Stimulated activated CD4-positive, alpha-beta T cell treated with anti-CD3 and anti-CD28 coated beads, Interleukin-1b, Interleukin-23, amount 100 ng/mL, for 4 hours (primary cell): ENCODE measurements around the gene ELL3.
"Not testable (repeated sequence)": the region's sequence is repeated elsewhere in the genome, so short reads cannot be mapped to it uniquely, and the experiment has no call there.

Source experiments
- DNase-seq, 2 donors: peaks; one replicate each; pipeline ENCODE4 v3.0.0-alpha.2; 2020; ENCODE audit warnings: low read depth in 2 of 2

Gene ELL3

GRCh38 chr15:43776718-43777266 is at the start of gene ELL3:
ELL3 (minus strand) TSS chr15:43776966; CDS start chr15:43776901, 65 bp downstream.
- DNase-seq, result peak; percentile 67 to 77

- DNase-seq, result no peak
Measured at GRCh38 chr15:43826029-43826507, 49.3 kb upstream of the ELL3 start.

- not testable (repeated sequence) for DNase-seq
Measured at GRCh38 chr15:43825305-43825704, 48.5 kb upstream of the ELL3 start.

GRCh38 chr15:43824302-43825246 is 47.8 kb upstream of the ELL3 start, which contains the start of gene MFAP1:
MFAP1 (minus strand) TSS chr15:43824690; CDS start chr15:43824569, 121 bp downstream.
- DNase-seq, result peak; percentile 75 to 90

GRCh38 chr15:43821505-43821904 is 44.7 kb upstream of the ELL3 start:
- no peak for DNase-seq

GRCh38 chr15:43815064-43815463 is 38.3 kb upstream of the ELL3 start:
- not testable (repeated sequence) for DNase-seq

- no peak for DNase-seq
Measured at GRCh38 chr15:43808960-43809678, 32.4 kb upstream of the ELL3 start.

- no peak for DNase-seq
Measured at GRCh38 chr15:43808435-43808950, 31.7 kb upstream of the ELL3 start.

- DNase-seq, result not testable (repeated sequence)
Measured at GRCh38 chr15:43802676-43803075, 25.9 kb upstream of the ELL3 start.

- peak; percentile 85 to 86 for DNase-seq
Measured at GRCh38 chr15:43800286-43801141, 23.7 kb upstream of the ELL3 start, which contains the start of gene HYPK. HYPK (plus strand) TSS chr15:43800599; CDS start chr15:43800623, 24 bp downstream.

- DNase-seq, result no peak
Measured at GRCh38 chr15:43799945-43800285, 23.1 kb upstream of the ELL3 start, which contains the start of gene SERINC4. SERINC4 (minus strand) TSS chr15:43800220; CDS start chr15:43799986, 234 bp downstream.

- no peak for DNase-seq
Measured at GRCh38 chr15:43799209-43799944, 22.6 kb upstream of the ELL3 start.

GRCh38 chr15:43796566-43796965 is 19.8 kb upstream of the ELL3 start:
- DNase-seq, result no peak

- no peak for DNase-seq
Measured at GRCh38 chr15:43795997-43796396, 19.2 kb upstream of the ELL3 start.

- DNase-seq, result no peak
Measured at GRCh38 chr15:43795197-43795596, 18.4 kb upstream of the ELL3 start.

- no peak for DNase-seq
Measured at GRCh38 chr15:43794269-43795037, 17.7 kb upstream of the ELL3 start.

GRCh38 chr15:43793647-43794046 is 16.9 kb upstream of the ELL3 start:
- no peak for DNase-seq

- DNase-seq, result peak in 1 of 2 donors; percentile 27
Measured at GRCh38 chr15:43792761-43793476, 16.2 kb upstream of the ELL3 start.
